ENCODE measurements around the gene MAST3.

GRCh38 chr19:18062028-18062427 is 35.5 kb upstream of the MAST3 start:
- TF ChIP-seq, protein P1, sequence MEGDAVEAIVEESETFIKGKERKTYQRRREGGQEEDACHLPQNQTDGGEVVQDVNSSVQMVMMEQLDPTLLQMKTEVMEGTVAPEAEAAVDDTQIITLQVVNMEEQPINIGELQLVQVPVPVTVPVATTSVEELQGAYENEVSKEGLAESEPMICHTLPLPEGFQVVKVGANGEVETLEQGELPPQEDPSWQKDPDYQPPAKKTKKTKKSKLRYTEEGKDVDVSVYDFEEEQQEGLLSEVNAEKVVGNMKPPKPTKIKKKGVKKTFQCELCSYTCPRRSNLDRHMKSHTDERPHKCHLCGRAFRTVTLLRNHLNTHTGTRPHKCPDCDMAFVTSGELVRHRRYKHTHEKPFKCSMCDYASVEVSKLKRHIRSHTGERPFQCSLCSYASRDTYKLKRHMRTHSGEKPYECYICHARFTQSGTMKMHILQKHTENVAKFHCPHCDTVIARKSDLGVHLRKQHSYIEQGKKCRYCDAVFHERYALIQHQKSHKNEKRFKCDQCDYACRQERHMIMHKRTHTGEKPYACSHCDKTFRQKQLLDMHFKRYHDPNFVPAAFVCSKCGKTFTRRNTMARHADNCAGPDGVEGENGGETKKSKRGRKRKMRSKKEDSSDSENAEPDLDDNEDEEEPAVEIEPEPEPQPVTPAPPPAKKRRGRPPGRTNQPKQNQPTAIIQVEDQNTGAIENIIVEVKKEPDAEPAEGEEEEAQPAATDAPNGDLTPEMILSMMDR (IDR thresholded peaks at IDR 0.05), result no peak
- TF ChIP-seq POLR2A (IDR thresholded peaks at IDR 0.05) (no peak), POLR2AphosphoS5 (IDR thresholded peaks at IDR 0.05; ENCODE audit: insufficient read depth in 1 of 2, low read depth in 1 of 2) (no peak)

All from vagina (tissue), 2 donors.